ENCODE results near the gene CNNM2.
"Not testable (repeated sequence)": the region's sequence is repeated elsewhere in the genome, so short reads cannot be mapped to it uniquely, and the experiment has no call there.

CNNM2 gene

GRCh38 chr10:103042908-103043307, 124.8 kb downstream of the CNNM2 start:
- DNase-seq: no peak

DNA sequence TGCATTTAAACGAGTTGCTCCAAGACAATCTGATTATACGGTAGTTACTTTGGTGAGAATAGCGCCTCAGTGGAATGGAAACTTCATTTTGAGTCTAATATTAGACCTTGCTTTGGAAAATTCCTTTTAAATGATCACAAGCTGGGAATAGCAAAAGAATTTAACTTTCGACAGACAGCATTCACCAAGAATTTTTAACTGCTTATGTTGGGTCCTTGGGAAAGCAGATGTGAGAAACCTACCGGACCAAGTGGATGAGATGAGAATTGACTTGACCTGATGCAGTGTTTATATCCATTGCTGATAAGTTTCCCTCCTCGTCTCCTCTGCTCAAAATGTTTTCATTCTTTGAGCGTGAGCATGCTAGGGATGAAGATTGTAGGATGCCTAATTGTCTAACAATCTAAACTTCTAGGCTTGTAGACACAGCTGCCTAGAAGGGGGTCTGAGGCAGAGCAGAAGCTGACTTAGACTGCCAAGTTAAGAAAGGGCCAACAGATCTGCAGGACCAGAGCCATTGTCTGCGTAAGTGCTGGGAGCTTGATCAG, 126.9 kb downstream of the CNNM2 start:
- DNase-seq: no peak

DNA sequence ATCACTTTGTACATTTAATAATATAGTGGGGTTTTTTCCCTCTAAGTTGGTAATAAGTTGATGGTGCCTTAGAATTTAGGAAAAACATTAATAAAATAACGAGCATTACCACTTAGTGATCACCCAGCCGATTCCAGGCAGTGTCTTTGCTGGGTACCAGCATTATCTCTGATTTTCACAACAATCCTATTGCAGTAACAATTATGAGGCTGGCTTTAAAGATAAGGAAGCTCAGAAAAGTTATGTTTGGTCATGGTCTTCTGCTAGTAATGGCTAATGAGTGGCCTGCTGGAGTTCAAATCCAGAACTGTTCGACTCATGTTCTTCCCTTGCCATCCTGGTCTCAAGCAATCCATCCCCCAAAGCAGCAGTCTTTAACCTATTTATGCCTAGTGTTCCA, 127.9 kb downstream of the CNNM2 start:
- DNase-seq: no peak

GRCh38 chr10:103047381-103047780, 129.3 kb downstream of the CNNM2 start:
- DNase-seq: no peak

GRCh38 chr10:103049237-103049636, 131.1 kb downstream of the CNNM2 start:
- DNase-seq: no peak

- DNase-seq: no peak
Observed at GRCh38 chr10:103053659-103054581, 135.8 kb downstream of the CNNM2 start.

- DNase-seq: no peak
Observed at GRCh38 chr10:103054621-103055020, 136.5 kb downstream of the CNNM2 start.

- DNase-seq: no peak
Observed at GRCh38 chr10:103055105-103055504, 137.0 kb downstream of the CNNM2 start.

DNA sequence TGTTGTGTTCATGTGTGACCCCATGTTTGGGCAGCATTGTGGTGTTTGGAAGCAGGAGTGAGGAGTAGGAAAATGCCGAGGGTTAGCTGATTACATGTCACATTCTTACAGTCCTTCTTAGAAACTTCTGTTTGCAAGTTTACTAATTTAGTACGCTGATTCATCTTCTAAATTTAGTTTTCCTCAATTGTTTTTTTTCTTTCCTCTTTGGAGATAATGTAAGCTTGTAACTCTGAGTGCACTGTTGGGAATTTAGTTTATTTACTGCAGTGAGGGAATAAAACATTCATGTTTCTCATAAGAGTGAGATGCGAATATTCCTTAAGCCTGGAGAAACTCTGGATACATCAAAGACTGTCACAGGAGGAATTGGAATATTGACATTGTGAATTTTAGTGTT, 139.9 kb downstream of the CNNM2 start:
- DNase-seq: no peak

GRCh38 chr10:103060575-103060974, 142.5 kb downstream of the CNNM2 start:
- DNase-seq: no peak

DNA sequence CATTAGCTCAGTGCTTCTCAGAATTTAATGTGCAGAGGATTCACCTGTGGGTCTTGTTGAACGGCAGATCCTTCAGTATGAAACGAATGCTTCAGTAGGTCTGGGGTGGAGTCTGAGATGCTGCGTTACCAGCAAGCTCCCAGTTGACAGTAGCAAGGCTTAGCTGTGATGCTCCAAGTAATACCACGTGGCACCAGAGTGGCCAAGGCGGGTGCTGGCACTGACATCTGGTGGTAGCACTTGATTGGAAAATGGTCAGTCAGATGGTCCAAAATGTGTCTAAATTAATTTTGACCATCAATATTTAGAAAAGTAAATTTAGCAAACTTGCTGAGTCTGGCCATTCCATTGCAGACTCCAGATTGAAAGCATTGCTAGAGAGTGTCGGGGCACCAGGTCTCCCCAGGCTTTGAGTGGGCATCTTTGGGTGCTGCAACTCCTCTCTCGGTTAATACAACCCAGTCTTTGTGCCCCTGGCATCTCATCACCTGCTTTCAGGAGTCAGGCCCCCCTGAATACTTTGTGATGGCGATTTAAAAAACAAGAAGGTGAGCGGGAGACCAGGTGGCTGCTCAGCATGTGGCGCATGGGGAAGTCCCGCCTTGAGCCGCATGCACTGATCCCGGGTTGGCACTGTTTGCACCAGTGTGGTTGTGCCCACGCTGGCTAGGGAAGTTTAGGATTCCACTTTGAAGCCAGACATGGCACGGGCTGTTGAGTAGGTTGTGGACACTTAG, 144.9 kb downstream of the CNNM2 start:
- DNase-seq: no peak

DNA sequence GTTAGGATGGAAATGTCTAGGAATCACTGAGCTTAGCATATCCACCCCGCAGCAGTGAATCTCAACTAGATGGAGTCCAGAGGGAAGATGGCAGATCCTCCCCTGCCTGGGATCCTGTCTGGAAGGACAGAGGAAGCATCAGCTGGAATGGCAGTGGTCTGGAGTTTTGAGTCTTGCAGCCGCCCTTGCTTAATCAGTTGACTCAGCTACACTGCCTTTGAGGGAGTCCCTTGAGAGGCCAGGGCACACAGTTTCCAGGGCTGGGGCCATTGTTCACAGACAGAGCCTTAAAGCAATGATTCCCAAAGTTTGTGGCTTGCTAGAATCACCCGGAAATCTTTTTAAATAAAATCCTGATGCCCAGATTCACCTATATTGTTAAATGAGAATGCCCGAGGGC, 146.9 kb downstream of the CNNM2 start:
- DNase-seq: no peak

DNA sequence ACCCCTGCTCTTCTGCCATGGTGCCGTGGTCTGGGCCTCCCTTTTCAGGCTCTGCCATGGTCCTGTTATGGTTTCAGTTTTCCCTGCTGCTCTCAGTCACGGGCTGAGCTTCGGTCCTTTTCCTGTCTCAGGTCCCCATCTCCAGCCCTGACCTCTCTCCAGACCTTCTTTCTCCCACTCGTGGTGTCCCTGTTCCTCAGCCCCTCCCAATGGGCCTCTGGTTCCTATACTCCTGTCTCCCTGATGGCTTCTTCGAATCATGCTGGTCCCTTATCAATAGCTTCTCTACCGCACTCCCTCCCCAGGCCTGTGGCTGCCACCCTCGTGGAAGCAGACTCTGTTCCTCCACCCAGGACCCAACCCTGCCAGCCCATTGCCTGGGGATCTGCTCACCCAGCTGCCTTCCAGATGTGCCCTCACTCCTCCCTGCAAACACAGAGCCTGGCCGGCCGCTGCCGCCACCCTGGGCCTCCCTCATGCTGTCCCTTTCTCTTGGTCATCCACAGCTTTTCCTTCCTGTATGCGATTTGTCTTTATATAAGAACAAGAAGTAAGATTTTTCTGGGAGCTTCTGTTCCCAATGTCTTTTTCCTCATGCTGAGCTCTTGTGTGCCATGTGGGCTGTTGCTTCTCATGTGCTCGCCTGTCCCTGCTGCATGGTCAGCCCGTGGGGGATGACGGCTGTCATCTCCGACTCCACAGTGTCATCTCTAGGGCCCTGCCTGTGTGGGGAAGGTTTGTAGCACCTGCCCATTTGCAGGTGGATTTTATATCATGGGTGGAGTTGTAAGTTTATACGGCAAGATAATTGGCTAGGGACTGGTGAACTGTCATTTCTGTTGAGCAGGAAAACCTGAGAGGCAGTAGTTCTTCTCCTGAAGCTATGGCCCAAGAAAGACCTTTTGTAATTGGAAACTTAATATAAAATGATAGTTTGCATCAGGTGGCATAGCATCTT, 148.3 kb downstream of the CNNM2 start:
- DNase-seq: no peak

DNA sequence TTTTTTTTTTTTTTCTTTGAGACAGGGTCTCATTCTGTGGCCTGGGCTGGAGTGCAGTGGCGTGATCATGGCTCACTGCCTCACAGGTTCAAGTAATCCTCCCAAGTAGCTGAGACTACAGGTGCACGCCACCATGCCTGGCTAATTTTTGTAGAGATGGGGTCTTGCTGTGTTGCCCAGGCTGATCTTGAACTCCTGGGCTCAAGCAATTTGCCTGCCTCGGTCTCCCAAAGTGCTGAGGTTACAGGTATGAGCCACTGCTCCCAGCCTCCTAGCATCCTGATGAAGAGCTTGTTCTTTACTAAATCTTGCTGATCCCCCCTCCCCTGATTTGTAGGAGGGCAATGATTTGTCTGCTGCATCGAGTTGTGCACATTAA, 149.0 kb downstream of the CNNM2 start:
- DNase-seq: not testable (repeated sequence)

- no peak for DNase-seq
Observed at GRCh38 chr10:103067484-103067883, 149.4 kb downstream of the CNNM2 start.

GRCh38 chr10:103067956-103068355, 149.9 kb downstream of the CNNM2 start:
- no peak for DNase-seq

GRCh38 chr10:103069453-103070331, 151.6 kb downstream of the CNNM2 start:
- no peak for DNase-seq

GRCh38 chr10:103072276-103072675, 154.2 kb downstream of the CNNM2 start:
- no peak for DNase-seq

GRCh38 chr10:103072891-103073290, 154.8 kb downstream of the CNNM2 start:
- DNase-seq: no peak

- DNase-seq: no peak
Observed at GRCh38 chr10:103077020-103077419, 158.9 kb downstream of the CNNM2 start.

DNA sequence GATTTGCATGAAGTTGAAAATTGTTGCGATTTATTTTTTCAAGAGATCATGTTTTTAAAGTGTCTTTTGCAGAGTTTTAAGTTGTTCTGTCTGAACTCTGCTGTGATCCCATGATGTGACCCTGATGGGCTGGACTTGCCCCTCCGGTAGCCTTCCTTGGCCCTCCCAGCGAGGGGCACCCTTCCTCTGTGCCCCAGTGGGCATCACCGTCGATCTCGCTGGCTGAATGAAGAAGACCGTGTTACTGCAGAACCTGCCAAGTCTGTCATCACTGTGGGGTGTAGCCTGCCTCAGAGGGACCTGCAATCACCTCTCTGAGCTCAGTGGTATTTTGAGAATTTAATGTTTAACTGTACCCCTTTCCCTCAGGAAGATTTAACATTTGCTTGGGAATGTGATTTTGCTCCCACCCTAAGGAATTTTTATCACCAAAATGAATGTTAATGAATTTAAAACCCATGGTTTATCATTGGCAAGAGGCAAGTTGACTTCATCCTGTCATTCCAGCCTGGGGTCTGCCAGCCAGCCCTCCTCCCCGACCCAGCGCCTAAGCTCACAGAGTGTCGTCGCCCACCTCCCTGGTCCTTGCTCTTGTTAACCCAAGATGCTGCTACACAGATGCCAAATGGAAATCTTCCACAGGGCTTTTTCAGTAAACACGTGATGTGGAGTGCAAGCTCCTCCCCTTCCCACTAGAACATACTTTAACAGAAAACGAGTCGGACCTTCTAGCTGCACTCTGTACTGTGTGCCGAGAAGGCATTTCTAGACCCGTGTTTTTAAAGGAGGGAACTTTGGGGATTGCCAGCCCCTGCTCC, 159.6 kb downstream of the CNNM2 start:
- no peak for DNase-seq
